KOPT-K1 (cell line): Measurements from ENCODE around the gene IL20RA.
"Not testable (repeated sequence)": the region's sequence is repeated elsewhere in the genome, so short reads cannot be mapped to it uniquely, and the experiment has no call there.

Source experiments
- H3K27ac ChIP-seq: fragments of 200-600 bp; sonication (generic); 2 replicates; pipeline ENCODE4 v1.5.1; 2016; ENCODE audit warnings: antibody characterized with exemption, mild to moderate bottlenecking, low read depth, low read length; ENCODE audit not compliant: poor library complexity, severe bottlenecking
- H3K36me3 ChIP-seq: fragments of 200-600 bp; sonication (generic); 2 replicates; pipeline ENCODE4 v1.5.1; 2017; ENCODE audit warnings: antibody characterized with exemption, mild to moderate bottlenecking, low read length, moderate library complexity; ENCODE audit not compliant: insufficient read depth
- H3K9me3 ChIP-seq: fragments of 200-600 bp; sonication (generic); 2 replicates; pipeline ENCODE4 v1.5.1; 2017; ENCODE audit warnings: antibody characterized with exemption, low read length, mild to moderate bottlenecking; ENCODE audit not compliant: insufficient read depth, poor library complexity, severe bottlenecking

IL20RA gene, protein sequence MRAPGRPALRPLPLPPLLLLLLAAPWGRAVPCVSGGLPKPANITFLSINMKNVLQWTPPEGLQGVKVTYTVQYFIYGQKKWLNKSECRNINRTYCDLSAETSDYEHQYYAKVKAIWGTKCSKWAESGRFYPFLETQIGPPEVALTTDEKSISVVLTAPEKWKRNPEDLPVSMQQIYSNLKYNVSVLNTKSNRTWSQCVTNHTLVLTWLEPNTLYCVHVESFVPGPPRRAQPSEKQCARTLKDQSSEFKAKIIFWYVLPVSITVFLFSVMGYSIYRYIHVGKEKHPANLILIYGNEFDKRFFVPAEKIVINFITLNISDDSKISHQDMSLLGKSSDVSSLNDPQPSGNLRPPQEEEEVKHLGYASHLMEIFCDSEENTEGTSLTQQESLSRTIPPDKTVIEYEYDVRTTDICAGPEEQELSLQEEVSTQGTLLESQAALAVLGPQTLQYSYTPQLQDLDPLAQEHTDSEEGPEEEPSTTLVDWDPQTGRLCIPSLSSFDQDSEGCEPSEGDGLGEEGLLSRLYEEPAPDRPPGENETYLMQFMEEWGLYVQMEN

DNA sequence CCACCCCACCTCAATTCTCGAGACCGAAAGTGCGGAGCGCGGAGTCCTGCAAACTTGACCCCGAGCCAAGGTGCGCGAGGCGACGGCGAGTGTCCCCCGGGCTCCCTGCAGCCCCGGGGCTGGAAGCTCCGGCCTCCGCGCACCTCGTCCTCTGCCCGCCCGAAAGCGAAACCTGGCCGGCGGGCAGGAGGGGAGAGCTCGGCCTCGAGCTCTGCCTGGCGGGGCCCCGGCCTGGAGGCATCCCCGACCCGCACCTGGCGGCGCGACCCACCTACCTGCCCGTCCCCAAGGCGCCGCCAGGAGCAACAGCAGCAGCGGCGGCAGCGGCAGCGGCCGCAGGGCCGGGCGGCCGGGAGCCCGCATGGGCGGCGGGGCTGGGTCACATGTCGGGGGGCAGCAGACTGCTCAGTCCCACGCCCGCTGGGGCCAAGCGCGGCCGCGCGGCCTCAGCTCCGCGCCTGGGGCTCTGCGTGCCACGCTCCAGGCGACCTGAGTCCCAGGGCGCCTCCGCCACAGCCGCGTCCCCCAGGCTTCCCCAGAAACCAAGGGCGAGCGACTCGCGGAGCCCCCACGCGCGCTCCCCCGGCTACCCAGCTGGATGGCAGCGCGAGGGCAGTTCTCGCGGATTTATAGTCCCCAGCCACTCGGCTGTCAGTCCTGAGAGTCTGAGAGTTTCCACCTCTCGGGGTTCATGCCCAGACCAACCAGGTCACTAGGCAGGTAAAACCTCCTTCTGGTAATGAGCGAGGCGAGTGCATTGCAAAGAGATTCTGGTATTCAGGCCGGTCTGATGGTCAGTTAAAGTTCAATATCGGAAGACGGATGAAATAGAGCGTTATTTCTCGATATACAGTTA lies at the start of gene IL20RA:
IL20RA (minus strand) TSS at position 600 of the 856 bp plus-strand sequence; CDS start at position 363, 237 bp downstream.
- Histone ChIP-seq H3K27ac (no peak within 1 kb of the TSS), H3K9me3 (no peaks in the 10 kb centered on the region), H3K36me3 (no peaks in the 10 kb centered on the region)

DNA sequence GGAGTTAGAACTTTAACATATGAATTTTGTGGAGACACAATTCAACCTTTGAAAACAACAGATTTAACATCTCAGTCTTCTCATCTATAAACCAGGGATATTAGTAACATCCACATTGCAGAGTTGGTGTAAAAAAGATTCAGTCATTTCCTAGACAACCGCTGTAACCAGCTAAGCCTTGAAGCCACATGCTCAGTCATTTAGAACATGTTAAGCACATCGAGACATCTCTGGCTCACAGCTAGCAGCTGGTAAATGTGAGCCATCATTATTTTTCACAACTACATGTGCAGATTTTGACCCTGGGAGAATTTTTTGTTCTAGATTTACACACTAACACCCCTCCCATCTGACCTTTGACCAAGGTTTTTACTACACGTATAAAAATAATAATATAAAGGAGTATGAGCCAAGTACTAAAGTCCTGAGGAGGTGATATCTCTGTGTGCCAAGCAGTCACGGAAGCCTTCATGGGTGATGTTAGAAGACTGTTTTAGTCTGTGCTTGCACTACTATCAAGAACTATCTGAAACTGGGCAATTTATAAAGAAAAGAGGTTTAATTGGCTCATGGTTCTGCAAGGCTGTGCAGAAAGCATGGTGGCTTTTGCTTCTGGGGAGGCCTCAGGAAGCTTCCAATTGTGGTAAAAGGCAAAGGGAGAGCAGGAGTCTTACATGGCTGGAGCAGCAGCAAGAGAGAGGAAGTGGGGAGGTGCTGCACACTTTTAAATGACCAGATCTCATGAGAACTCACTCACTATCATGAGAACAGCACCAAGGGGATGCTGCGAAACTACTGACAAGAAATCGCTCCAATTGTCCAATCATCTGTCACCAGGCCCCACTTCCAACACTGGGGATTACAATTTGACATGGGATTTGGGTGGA lies 48.7 kb upstream of the IL20RA start:
- no peaks in the 10 kb centered on the region for H3K9me3 ChIP-seq
- no peaks in the 10 kb centered on the region for H3K36me3 ChIP-seq
- no peak overlapping the region for H3K27ac ChIP-seq

DNA sequence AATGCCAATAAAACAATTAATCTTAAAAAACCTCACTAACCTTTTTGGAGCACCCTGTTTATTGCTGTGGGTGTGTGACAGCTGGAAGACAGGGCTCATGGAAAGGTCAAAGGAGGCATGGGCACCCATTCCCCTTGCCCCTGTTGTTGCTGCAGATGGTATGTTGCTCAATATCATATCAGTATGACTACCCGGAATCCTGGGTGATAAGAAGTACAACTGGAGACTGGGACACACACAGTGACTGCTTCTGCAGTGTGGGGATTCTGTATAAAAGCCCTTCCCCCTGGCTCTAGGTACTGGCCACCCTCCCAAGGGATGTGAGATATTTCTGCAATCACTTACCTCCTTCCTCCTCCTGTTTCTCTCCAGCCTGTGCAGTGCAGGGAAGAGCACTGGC lies 47.3 kb upstream of the IL20RA start:
- no peak overlapping the region for H3K27ac ChIP-seq
- no peaks in the 10 kb centered on the region for H3K9me3 ChIP-seq
- H3K36me3 ChIP-seq, result no peaks in the 10 kb centered on the region

DNA sequence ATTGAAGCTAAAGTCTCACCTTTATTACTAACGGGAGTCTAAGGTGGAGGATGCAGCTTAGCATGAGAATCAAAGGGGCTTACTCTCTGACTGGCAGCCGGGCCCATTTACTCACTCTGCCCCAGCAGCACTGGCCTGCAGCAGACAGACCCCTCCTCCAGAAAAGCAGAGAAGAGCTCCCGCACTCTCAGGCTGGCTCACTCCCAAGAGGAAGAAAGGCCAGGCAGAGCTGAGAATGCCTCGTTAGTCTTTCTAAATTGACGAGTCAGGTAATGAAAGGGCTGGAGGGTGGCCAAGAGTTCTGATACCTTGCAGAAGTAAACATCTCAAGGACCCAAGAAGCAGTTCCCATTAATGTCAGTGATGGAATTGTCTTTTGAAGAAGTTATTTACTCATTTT lies 44.5 kb upstream of the IL20RA start:
- no peaks in the 10 kb centered on the region for H3K9me3 ChIP-seq
- H3K27ac ChIP-seq, result no peak overlapping the region
- H3K36me3 ChIP-seq, result no peaks in the 10 kb centered on the region

DNA sequence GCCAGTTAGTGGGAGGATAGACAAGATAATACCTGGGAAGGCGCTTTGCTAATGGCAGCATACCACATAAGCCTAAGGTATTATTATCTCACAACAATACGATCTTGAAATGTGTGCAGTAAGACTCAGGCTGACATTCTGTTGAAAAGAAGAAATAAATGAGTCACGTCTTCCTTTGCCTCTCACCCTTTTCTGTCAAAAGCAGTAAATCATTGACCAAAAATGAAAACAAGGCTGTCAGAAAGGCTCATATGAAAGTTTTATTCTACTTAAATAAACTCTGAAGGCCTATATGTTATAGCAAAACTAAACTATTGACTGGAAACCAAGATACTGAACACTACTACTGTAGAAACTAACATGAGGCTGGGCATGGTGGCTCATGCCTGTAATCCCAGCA lies 43.1 kb upstream of the IL20RA start:
- Histone ChIP-seq H3K9me3 (no peaks in the 10 kb centered on the region), H3K36me3 (no peaks in the 10 kb centered on the region), H3K27ac (no peak overlapping the region)

DNA sequence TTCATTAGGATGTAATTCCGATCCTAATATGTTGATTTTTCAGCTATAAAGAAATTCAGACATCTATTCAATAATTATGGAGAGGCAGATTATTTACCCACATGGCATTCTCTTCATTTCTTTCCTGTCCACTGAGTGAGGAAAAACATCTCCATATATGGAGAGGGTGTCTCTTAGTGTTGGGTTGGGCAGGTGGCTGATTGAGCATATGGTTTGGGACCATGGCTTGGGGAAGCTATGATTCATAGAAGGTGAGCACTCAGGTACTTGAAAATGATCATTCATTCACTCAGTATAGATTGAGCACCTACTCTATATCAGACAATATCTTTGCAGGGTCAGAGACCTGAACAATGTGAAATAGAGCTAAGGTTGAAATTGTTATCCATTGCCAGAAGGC lies 41.3 kb upstream of the IL20RA start:
- Histone ChIP-seq H3K27ac (no peak overlapping the region), H3K36me3 (no peaks in the 10 kb centered on the region), H3K9me3 (no peaks in the 10 kb centered on the region)

DNA sequence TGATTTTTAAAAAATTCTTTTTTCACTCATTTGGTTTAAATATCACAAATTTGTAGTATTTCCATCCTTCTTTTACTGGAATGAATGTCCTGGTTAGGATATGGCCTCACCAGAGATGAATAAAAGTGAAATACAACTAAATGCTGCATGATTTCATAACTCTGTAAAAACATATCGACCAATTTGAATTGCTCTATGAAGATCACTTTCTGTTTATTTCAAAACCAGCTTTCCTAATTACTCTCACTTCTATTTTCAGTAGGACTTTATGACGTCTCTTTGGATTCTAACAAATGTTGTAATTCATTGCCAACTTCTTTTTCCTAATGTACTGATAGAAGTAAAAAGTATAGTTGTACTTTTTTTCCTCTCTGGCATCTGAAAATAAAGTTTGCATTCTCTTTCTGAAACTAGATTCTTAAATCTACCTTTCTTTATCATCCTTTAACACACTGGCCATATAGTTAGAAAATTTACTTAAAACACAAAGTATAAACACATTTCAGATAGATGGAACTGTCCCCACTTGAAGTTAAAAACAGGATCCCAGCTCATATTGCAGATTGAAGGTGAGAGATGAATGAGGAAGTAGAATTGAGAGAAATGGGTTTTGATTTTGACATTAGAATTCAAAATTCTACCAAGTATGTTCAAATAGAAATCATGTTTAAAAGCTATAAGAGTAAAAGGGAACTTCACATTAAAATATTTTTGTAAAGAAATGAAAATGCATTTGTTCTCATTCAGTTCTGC lies 40.3 kb upstream of the IL20RA start:
- H3K36me3 ChIP-seq, result no peaks in the 10 kb centered on the region
- H3K9me3 ChIP-seq, result no peaks in the 10 kb centered on the region
- no peak overlapping the region for H3K27ac ChIP-seq

DNA sequence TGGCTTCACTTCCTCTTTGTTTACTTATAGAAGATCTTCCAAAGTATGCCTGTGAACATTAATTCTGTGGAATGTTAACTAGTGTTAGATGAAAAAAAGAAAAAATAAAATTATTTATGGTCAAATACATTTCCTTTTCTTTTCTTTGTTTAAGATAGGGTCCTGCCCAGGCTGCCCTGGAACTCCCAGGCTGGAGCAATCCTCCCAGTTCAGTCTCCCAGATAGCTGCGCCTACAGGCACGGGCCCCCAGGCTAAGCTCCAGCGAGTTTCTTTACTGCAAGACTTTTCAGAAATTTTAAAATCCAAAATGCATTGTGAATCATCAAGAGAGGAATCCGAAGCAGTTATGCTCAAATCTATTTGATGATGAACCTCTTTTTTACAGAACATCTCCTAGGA lies 39.3 kb upstream of the IL20RA start:
- H3K27ac ChIP-seq, result no peak overlapping the region

DNA sequence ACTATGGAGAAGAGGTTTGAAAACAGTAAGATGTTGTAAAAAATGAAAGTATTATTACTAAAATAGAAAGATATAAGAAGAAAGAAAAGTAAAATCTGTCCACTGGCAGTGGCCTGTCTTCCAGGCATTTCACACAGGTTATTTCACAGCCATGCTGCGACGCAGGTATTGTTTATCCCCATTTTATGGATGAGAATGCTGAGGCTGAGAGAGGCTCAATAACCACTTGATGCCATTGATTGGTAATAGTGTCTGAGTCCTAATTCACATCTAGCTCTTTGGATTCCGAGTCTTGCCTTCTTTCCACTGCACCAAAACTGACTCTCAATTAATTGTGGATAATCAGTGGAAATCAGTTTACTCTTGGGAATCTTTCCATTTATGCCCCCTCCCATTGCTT lies 37.2 kb upstream of the IL20RA start:
- no peak overlapping the region for H3K27ac ChIP-seq
- H3K9me3 ChIP-seq, result no peaks in the 10 kb centered on the region

More for the DNA sequence above, 39.3 kb upstream of the IL20RA start:
- Histone ChIP-seq H3K36me3 (no peaks in the 10 kb centered on the region), H3K9me3 (no peaks in the 10 kb centered on the region)

DNA sequence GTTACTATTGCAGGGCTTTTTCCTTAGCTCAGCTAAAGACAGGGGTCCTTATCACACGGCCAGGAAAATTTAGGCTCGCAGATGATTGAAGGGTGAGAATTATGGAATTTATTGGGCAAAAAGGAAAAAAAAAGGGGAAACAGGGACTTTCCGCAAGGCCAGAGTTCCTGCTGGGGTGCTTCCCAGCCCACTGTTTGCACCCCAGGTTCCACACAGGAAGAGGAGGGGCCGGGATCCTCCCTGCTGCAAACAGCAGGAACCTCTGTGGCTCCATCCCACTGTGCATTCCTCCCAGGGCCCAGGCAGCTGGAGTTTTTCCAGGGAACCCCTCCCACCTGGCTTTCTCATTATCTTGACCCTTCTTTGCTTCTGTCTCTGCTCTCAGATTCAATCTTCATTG lies 35.9 kb upstream of the IL20RA start:
- H3K27ac ChIP-seq, result no peak overlapping the region
- H3K36me3 ChIP-seq, result no peaks in the 10 kb centered on the region
- H3K9me3 ChIP-seq, result no peaks in the 10 kb centered on the region

More for the DNA sequence above, 37.2 kb upstream of the IL20RA start:
- no peaks in the 10 kb centered on the region for H3K36me3 ChIP-seq

DNA sequence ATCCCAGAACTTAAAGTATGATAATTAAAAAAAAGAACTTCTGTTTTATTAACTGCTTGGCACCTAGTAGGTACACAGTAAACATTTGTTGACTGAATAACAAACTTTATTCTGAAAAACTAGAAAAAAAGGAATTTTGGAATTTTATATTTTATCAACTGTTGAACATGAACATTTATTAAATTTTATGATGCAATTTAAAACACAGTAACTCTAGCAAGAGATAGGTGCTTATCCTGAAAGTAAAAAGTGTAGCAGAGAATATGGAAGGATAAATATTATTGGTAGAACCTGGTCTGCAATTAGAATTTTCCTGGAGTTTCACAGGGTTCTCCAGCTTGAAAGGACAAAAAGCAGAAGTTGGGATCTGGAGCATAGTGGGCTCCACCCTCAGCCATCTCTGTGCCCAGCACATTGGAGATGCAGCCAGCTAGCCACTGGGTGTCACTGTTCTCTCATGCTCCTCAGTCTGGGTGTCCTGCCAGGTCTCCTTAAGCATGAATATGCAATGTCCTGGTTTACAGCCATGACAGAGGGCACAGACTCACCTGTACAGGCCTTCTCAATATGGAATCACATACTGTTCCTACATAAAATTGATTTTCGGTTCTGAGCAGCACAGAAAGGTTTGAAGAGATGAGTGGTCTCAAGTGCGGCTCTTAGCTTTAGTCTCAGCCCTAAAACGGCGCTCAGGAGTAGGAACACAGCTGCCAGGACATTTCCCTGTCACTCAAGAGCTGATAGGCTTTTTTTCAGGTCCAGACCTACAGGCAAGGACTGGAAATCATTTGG lies 31.7 kb upstream of the IL20RA start:
- Histone ChIP-seq H3K36me3 (no peaks in the 10 kb centered on the region), H3K9me3 (no peaks in the 10 kb centered on the region), H3K27ac (no peak overlapping the region)

DNA sequence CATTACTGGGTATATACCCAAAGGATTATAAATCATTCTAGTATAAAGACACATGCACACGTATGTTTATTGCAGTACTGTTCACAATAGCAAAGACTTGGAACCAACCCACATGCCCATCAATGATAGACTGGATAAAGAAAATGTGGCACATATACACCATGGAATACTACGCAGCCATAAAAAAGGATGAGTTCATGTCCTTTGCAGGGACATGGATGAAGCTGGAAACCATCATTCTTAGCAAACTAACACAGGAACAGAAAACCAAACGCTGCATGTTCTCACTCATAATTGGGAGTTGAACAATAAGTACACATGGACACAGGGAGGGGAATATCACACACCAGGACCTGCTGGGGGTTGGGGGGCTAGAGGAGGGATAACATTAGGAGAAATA lies 31.0 kb upstream of the IL20RA start:
- not testable (repeated sequence) for H3K36me3 ChIP-seq, H3K9me3 ChIP-seq, H3K27ac ChIP-seq

DNA sequence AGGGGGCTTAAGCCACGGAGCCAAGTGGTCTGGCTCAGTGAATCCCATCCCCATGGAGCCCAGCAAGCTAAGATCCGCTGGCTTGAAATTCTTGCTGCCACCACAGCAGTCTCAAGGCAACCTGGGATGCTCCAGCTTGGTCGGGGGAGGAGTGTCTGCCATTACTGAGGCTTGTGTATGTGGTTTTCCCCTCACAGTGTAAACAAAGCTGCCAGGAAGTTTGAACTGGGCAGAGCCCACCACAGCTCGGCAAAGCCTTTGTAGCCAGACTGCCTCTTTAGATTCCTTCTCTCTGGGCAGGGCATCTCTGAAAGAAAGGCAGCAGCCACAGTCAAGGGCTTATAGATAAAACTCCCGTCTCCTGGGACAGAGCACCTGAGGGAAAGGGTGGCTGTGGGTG lies 25.5 kb upstream of the IL20RA start:
- Histone ChIP-seq H3K36me3 (no peaks in the 10 kb centered on the region), H3K9me3 (no peaks in the 10 kb centered on the region), H3K27ac (no peak overlapping the region)
